ENCODE results near the gene PTX3.

DNA sequence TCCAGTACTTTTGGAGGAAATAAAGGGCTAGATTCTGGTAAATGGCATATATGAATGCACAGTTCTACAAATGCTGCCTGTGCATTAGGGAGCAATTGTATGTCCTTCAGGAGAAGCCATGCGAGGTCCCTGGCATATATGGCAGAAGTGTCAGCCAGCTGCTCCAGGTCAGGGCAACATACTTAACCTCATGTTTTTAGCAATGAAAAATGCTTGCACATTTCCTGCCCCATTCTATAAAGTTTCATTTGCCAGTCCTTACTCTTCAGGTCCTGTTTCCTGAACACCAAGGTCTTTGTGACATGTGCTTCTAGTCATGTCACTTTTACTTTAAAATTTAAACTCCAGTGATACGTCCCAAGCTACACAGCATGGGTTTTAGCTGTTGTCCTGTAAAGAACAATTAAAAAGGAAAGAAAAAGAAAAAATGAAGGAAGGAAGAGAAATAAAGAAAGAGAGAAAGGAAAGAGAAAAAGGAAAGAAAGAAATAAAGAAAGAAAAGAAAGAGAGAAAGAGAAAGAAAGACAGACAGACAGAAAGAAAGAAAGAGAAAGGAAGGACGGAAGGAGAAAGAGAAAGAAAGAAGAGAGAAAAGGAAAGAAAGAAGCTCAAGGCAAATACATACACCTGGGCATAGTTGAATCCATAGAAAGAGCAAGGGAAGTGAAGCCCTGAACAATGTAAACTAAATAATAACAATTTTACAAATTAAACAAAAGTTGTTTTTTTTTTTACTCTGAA is 20.1 kb upstream of the PTX3 start:
- TF ChIP-seq EZH2phosphoT487 (IDR thresholded peaks at IDR 0.05; ENCODE audit: borderline replicate concordance), result no peak
- TF ChIP-seq, protein P1, sequence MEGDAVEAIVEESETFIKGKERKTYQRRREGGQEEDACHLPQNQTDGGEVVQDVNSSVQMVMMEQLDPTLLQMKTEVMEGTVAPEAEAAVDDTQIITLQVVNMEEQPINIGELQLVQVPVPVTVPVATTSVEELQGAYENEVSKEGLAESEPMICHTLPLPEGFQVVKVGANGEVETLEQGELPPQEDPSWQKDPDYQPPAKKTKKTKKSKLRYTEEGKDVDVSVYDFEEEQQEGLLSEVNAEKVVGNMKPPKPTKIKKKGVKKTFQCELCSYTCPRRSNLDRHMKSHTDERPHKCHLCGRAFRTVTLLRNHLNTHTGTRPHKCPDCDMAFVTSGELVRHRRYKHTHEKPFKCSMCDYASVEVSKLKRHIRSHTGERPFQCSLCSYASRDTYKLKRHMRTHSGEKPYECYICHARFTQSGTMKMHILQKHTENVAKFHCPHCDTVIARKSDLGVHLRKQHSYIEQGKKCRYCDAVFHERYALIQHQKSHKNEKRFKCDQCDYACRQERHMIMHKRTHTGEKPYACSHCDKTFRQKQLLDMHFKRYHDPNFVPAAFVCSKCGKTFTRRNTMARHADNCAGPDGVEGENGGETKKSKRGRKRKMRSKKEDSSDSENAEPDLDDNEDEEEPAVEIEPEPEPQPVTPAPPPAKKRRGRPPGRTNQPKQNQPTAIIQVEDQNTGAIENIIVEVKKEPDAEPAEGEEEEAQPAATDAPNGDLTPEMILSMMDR (conservative IDR thresholded peaks at IDR 0.05; ENCODE audit: low read length), result no peak
